SU-DHL-6 (cell line): Measurements from ENCODE around the gene CHD2.

Source experiments
- H2AFZ ChIP-seq: fragments of 200-600 bp; sonication (generic); 2 replicates; pipeline ENCODE4 v1.6.1; 2014; ENCODE audit warnings: low read depth, mild to moderate bottlenecking, moderate library complexity, mixed read lengths, antibody characterized with exemption, low read length; ENCODE audit not compliant: severe bottlenecking
- H3F3A ChIP-seq: fragments of 200-600 bp; shearing (Covaris generic); 2 replicates; pipeline ENCODE4 v1.6.0; 2016; ENCODE audit warnings: antibody characterized with exemption, mild to moderate bottlenecking; ENCODE audit not compliant: insufficient read depth
- H3K27ac ChIP-seq: fragments of 200-600 bp; sonication (generic); 2 replicates; pipeline ENCODE4 v1.5.1; 2016; ENCODE audit warnings: low read depth, mild to moderate bottlenecking, low read length, moderate library complexity, mixed read lengths
- H3K27me3 ChIP-seq: fragments of 200-600 bp; sonication (generic), shearing (Covaris generic); 2 replicates; pipeline ENCODE4 v1.6.0; 2014; ENCODE audit warnings: mild to moderate bottlenecking, low read length
- H3K36me3 ChIP-seq: fragments of 200-600 bp; sonication (generic); 2 replicates; pipeline ENCODE4 v1.6.1; 2014; ENCODE audit warnings: mild to moderate bottlenecking, low read length, mixed read lengths
- H3K4me2 ChIP-seq: fragments of 300-600, 200-600 bp; shearing (Covaris generic), sonication (generic); 2 replicates; pipeline ENCODE4 v1.6.0; 2014; ENCODE audit warnings: low read length, low read depth, mild to moderate bottlenecking; ENCODE audit not compliant: poor library complexity, severe bottlenecking
- H3K4me3 ChIP-seq: fragments of 200-600 bp; sonication (generic); 2 replicates; pipeline ENCODE4 v1.5.1; 2014; ENCODE audit warnings: antibody characterized with exemption, low read length, mild to moderate bottlenecking, mixed read lengths; ENCODE audit not compliant: insufficient read depth, poor library complexity, severe bottlenecking
- H3K79me2 ChIP-seq: fragments of 200-600 bp; sonication (generic); 2 replicates; pipeline ENCODE4 v1.6.1; 2014; ENCODE audit warnings: mild to moderate bottlenecking, low read length, moderate library complexity; ENCODE audit not compliant: insufficient read depth
- H3K9ac ChIP-seq: fragments of 200-600 bp; sonication (generic); 2 replicates; pipeline ENCODE4 v1.7.0; 2014; ENCODE audit warnings: mild to moderate bottlenecking, low read length
- H3K9me2 ChIP-seq: fragments of 200-600 bp; sonication (generic); replicated peaks from 2 replicates; pipeline ENCODE4 v1.6.1; 2014; ENCODE audit warnings: low read length; ENCODE audit not compliant: insufficient read depth
- H3K9me3 ChIP-seq: fragments of 200-600 bp; sonication (generic); 2 replicates; pipeline ENCODE4 v1.6.1; 2014; ENCODE audit warnings: low read length, mixed read lengths; ENCODE audit not compliant: insufficient read depth
- H4K20me1 ChIP-seq: fragments of 200-600 bp; sonication (generic); 2 replicates; pipeline ENCODE4 v1.6.1; 2014; ENCODE audit warnings: low read depth, mild to moderate bottlenecking, antibody characterized with exemption, low read length, moderate library complexity, mixed read lengths
- CTCF ChIP-seq: fragments of 200-600 bp; sonication (generic); IDR thresholded peaks from one replicate; pipeline ENCODE4 v1.5.1; 2017; ENCODE audit warnings: antibody characterized with exemption, mild to moderate bottlenecking, low read length, moderate library complexity; ENCODE audit not compliant: insufficient read depth, poor library complexity, severe bottlenecking
- EZH2phosphoT487 ChIP-seq: fragments of 200-600 bp; sonication (generic), shearing (Covaris generic); conservative IDR thresholded peaks from 2 replicates; pipeline ENCODE4 v1.6.1; 2018; ENCODE audit warnings: mild to moderate bottlenecking, antibody characterized with exemption, low read length, moderate library complexity, mixed read lengths

The CHD2 gene

GRCh38 chr15:93029214-93029835 is 129.2 kb downstream of the CHD2 start:
- no peak overlapping the region for H3K27ac ChIP-seq
- H4K20me1 ChIP-seq, result no peaks in the 10 kb centered on the region
- no peaks in the 10 kb centered on the region for H3K27me3 ChIP-seq
- H3F3A ChIP-seq, result peaks cover 5% of the 10 kb centered on the region; the same call in 1 of the 2 replicates
- no peak for TF ChIP-seq CTCF
- TF ChIP-seq EZH2phosphoT487, result no peak
- no peaks in the 10 kb centered on the region for H3K9me3 ChIP-seq
- H3K9ac ChIP-seq, result no peak overlapping the region
- H2AFZ ChIP-seq, result no peak overlapping the region
- H3K9me2 ChIP-seq, result no peaks in the 10 kb centered on the region
- H3K79me2 ChIP-seq, result no peaks in the 10 kb centered on the region
- 0 out of 2 replicates have a peak, but pooled peaks cover 7% of the 10 kb centered on the region for H3K36me3 ChIP-seq
- H3K4me2 ChIP-seq, result no peak overlapping the region
- no peak overlapping the region for H3K4me3 ChIP-seq

GRCh38 chr15:93029836-93030429 is 129.8 kb downstream of the CHD2 start:
- no peaks in the 10 kb centered on the region for H3K9me3 ChIP-seq
- no peak overlapping the region for H3K4me2 ChIP-seq
- no peak overlapping the region for H3K4me3 ChIP-seq
- peaks cover 5% of the 10 kb centered on the region; the same call in 1 of the 2 replicates for H3F3A ChIP-seq
- no peak overlapping the region for H3K27ac ChIP-seq
- TF ChIP-seq CTCF (no peak), EZH2phosphoT487 (no peak)
- H2AFZ ChIP-seq, result no peak overlapping the region
- no peak overlapping the region for H3K9ac ChIP-seq
- H3K79me2 ChIP-seq, result no peaks in the 10 kb centered on the region
- 0 out of 2 replicates have a peak, but pooled peaks cover under 1% of the 10 kb centered on the region for H3K36me3 ChIP-seq
- no peaks in the 10 kb centered on the region for H4K20me1 ChIP-seq
- no peaks in the 10 kb centered on the region for H3K9me2 ChIP-seq
- no peaks in the 10 kb centered on the region for H3K27me3 ChIP-seq

- no peak overlapping the region for H2AFZ ChIP-seq
- no peaks in the 10 kb centered on the region for H3K36me3 ChIP-seq
- no peaks in the 10 kb centered on the region for H3K9me3 ChIP-seq
- H3F3A ChIP-seq, result peaks cover 5% of the 10 kb centered on the region; the same call in 1 of the 2 replicates
- no peaks in the 10 kb centered on the region for H3K79me2 ChIP-seq
- H3K27ac ChIP-seq, result no peak overlapping the region
- TF ChIP-seq CTCF, result peak; percentile 61
- TF ChIP-seq EZH2phosphoT487, result no peak
- H3K4me2 ChIP-seq, result no peak overlapping the region
- no peaks in the 10 kb centered on the region for H3K9me2 ChIP-seq
- no peaks in the 10 kb centered on the region for H3K27me3 ChIP-seq
- no peaks in the 10 kb centered on the region for H4K20me1 ChIP-seq
- no peak overlapping the region for H3K4me3 ChIP-seq
- no peak overlapping the region for H3K9ac ChIP-seq
Observed at GRCh38 chr15:93030430-93031102, 130.4 kb downstream of the CHD2 start.
